ENCODE data around the gene OR7C2. TPM values are rescaled to one million over a fixed set of nuclear protein-coding genes. Genes with fewer than 3 reads are reported as not detected.
"Not testable (repeated sequence)": the region's sequence is repeated elsewhere in the genome, so short reads cannot be mapped to it uniquely, and the experiment has no call there.

The OR7C2 gene
- not detected for total RNA-seq

DNA sequence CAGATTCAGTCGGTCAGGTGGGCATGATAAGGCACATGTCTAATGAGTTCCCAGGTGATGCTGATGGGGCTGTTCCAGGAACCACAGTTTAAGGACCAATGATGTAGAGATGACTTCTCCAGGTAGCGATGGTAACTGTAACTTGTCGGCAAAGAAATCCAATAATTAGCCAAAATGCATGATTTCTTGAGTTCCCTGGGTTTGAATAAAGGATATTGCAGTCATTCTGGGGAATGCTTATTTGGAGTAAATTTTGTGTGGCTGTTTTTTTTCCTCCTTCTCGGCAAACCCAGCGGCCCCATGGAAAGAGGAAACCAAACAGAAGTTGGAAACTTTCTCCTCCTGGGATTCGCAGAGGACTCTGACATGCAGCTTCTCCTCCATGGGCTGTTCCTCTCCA lies at the start of gene OR7C2:
OR7C2 (plus strand) TSS at position 301 of the 400 bp plus-strand sequence; CDS start at position 301, 0 bp downstream.
- peak; percentile 39 for DNase-seq

- DNase-seq: no peak
Observed at GRCh38 chr19:14901675-14902260, 39.5 kb upstream of the OR7C2 start.

DNA sequence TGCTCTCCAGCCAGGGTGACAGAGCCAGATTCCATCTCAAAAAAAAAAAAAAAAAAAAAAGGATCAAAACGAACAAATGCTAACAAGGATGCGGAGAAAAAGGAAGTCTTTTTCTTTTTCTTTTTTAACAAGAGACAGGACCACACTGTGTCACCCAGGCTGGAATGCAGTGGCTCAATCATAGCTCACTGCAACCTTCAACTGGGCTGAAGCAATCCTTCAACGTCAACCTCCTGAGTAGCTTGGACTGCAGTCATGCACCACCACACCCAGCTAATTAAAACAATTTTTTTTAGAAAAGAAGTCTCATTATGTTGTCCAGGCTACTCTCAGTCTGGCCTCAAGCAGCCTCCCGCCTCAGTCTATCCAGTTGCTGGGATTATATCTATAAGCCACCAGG lies 34.6 kb upstream of the OR7C2 start:
- DNase-seq: no peak

- no peak for DNase-seq
Observed at GRCh38 chr19:14915116-14915515, 26.2 kb upstream of the OR7C2 start.

DNA sequence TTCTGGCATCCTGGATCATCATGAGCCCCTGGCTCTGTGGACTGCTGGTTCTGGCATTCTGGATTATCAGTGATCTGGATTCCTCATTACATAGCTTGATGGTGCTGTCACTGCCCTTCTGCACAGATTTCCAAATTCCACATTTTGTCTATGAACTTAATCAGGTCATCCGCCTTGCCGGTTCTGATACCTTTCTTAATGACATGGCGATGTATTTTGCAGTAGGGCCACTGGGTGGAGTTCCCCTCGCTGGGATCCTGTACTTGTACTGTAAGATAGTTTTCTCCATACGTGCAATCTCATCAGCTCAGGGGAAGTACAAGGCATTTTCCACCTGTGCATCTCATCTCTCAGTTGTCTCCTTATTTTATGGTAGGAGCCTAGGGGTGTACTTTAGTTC lies 24.4 kb upstream of the OR7C2 start:
- no peak for DNase-seq

DNA sequence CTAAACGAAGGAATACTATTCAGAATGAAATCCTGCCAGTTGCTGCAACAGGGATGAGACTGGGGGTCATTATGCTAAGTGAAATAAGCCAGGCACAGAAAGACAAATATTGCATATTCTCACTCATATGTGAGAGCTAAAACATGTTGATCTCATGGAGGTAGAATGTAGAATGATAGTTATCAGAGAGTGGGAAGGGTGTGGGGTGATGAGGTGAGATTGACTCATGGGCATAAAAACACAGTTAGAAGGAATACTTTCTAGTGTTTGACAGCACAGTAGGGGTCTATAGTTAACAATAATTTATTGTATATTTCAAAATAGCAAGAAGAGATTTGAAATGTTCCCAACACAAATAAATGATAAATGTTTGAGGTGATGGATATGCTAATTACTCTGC lies 7.8 kb upstream of the OR7C2 start:
- DNase-seq: no peak

GRCh38 chr19:14940266-14940665 lies 1.0 kb upstream of the OR7C2 start:
- no peak for DNase-seq

DNA sequence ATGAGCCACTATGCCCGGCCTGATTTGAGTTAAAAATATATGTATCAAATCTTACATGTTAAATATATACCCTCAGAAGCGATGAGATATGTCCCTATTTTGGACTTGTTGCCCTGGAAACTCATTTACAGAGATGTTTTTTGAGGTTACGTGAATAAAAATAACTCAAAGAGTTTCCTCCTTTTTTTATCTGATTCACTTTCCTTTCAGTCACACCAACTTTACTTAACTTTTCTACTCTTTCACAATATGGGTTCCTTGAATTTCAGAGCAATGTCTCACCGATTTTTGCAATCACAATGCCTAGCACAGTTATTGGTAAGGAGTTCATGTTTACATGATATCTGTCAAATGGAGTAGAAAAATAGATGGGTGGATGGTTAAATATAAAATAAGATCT lies 2.3 kb downstream of the OR7C2 start:
- no peak for DNase-seq

DNA sequence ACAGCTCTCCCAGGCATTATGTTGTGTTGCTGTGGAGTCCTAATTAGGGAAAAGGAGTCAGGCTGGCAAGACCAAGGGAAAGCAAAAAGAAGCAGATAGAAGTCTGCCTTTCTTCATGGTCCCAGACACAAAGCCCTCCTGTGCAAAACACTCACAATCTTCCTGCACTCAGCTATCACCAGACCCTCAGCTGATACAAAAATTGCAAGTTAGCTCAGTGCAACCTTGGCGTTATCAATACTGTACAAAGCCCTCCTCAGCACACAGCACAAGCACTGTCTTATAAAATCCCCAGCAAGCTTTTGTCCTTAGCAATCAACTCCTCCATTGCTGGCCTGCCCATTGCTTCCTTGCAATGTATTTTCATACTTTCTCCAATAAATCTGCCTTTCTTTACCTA lies 3.2 kb downstream of the OR7C2 start:
- no peak for DNase-seq

DNA sequence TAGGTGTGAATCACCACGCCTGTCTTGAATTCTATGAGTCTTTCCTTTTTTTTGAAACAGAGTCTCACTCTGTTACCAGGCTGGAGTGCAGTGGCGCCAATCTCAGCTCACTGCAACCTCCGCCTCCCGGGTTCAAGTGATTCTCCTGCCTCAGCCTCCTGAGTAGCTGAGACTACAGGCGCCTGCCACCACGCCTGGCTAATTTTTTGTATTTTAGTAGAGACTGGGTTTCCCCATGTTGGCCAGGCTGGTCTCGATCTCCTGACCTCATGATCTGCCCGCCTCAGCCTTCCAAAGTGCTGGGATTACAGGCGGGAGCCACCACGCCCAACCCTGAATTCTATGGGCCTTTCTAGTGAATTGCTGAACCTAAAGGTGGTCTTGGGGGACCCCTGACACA lies 8.1 kb downstream of the OR7C2 start:
- not testable (repeated sequence) for DNase-seq

GRCh38 chr19:14949876-14950275 lies 8.6 kb downstream of the OR7C2 start:
- no peak for DNase-seq

DNA sequence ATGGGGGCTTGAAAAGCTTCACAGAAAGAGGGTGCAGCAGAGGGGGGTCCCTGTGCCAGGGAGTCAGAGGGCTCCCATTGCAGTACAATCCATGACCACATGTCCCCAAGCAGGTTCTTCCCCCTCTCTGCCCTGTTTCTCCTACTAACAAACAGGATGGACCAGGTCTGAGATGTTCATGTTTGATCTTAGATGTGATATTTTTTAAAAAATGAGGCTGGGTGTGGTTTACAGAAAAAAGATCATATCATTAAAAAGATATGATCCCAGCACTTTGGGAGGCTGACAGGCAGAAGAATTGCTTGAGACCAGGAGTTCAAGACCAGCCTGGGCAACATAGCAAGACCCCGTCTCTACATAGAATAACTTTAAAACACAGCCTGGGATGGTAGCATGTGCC lies 9.1 kb downstream of the OR7C2 start:
- no peak for DNase-seq

GRCh38 chr19:14952767-14953166 lies 11.5 kb downstream of the OR7C2 start:
- no peak for DNase-seq

- no peak for DNase-seq
Observed at GRCh38 chr19:14954071-14954655, 12.9 kb downstream of the OR7C2 start.

- no peak for DNase-seq
Observed at GRCh38 chr19:14957464-14957863, 16.2 kb downstream of the OR7C2 start.

DNA sequence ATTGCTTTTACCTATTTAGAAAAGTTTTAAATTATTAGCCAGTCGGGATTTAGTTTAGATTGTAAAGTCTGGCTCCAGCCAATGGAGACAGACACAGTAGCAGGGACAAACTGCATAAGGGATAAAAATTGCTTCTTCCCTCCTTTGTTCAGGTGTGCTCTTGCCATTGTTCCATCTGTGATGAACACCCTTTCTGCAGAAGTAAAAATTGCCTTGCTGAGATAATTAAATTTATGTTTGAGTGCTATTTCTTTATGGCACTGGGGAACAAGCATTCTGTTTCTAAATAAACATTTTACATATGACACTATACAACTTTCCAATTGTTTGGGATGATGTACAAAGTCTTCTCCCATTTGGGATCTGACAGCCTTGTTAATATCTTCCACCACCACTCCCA lies 18.0 kb downstream of the OR7C2 start:
- DNase-seq: no peak

GRCh38 chr19:14961956-14962685 lies 20.8 kb downstream of the OR7C2 start:
- DNase-seq: no peak

DNA sequence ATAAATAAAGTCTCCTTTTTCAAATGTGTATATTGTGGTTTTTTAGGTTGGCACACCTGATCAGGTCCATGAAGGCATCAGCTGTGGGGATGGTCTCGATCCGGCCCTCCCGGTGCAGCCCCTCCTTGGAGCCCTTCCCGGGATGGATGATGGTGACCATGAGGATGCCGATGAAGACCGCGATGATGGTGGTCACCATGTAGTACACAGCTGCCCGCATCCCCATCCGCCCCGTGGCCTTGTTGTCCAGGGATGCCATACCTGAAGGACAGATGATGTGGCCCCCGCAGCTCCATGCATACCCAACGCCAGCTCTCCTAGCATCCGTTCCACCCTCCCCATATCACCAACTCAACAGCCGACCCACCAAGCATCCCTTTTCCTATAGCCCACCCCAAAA lies 27.0 kb downstream of the OR7C2 start:
- DNase-seq: no peak

DNA sequence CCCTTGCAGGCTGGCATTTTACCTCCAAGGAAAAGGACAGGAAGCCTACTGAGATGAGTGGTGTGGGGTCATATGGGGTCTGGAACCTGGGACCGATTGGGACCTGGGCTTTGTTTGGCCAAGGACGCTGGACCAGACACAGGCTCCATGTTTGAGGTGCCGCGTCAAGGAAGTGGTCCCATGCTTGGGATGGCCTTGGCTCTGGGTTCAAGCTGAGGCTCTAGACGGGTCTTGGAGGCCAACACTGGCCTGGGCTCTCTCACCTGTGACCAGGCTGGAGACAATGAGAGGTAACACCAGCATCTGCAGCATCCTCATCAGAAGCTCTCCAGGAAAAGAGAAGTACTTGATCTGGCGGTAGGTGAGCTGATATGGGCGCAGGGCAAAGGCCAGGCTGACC lies 30.2 kb downstream of the OR7C2 start:
- DNase-seq: no peak

DNA sequence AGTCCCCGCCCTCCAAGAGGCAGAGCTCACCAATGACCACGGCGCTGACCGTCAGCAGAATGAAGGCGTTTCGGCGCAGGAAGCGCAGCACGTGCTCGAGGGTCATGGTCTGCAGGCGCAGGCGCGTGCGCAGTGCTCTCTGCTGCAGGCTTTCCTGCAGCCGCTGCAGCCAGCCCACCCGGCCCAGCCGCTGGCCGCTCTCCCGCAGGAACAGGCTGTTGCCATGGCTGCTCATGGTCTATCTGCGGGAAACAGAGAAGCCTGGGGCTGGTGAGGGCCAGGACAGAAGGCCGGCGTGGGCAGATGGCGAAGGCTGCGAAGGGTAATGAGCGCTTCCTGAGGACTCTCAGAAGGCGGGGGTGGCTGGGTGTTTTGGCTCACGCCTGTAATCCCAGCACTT lies 31.4 kb downstream of the OR7C2 start:
- DNase-seq: no peak

- no peak for DNase-seq
Observed at GRCh38 chr19:14974488-14974887, 33.2 kb downstream of the OR7C2 start.

DNA sequence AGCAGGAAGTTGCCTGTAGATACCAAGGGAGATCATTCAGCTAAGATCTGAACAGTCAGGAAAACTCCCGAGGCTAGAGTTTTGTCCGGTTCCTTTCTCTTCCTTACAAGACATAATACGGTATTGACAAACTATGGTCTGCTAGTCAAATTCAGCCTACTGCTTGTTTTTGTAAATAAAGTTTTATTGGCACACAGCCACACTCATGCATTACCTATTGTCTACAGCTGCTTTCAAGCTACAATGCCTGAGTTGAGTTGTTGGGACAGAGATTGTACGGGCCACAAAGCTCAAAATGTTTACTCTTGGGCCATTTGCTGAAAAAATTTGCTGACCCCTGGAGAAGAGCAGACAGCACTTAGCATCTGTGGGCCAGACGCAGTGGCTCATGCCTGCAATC lies 35.8 kb downstream of the OR7C2 start:
- no peak for DNase-seq

DNA sequence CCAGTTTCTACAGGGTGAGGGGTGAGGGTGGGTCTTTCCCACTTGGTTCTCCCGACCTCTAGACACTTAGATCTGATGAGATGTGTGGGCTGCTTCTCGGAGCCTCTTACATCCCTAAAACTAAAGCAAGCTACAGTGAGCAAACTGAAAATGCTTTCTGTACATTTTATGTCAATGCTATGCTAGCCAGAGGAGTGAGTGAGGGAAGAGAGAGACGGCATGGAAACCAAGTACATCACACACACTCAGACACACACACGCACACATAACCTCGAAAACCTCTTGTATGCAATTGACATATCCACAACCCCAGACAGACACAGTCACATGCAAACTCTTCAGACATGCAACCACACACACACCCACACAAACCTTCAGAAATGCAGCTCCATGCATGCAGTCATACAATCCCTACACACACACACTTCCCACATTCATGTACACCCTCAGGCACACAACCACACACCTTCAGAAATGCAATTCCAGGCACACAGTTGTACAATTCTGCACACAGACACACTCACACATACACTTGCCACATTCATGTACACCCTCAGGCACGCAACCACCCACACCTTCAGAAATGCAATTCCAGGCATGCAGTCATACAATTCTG lies 37.0 kb downstream of the OR7C2 start:
- DNase-seq: no peak

All from tongue (tissue), 2 donors.